NCI-H2107 treated with DMSO at 0.1 percent for 48 hours (cell line): Measurements from ENCODE around the gene PRDM16.
"Not testable (repeated sequence)": the region's sequence is repeated elsewhere in the genome, so short reads cannot be mapped to it uniquely, and the experiment has no call there.

Experiments
- DNase-seq: peaks from one replicate; lab custom pipeline; 2025; ENCODE audit not compliant: unreplicated experiment; lab: John Stamatoyannopoulos, UW

Gene PRDM16

DNA sequence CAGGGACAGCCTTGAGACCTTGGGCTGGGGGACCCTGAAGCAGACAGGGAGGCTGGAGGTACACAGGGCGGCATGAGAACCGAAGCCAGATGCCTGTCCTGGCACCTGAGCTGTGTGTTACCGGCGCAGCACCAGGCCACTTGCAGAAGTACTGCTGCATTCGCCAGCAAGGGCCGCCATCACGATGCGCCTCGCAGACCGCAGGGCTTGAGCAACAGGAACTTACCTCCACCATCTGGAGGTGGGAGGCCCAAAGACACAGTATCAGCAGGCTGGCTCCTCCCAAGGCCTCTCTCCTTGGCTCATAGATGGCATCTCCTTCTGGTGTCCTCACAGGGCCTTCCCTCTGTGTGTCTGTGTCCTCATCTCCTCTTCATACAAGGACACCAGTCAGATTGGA, 90.1 kb downstream of the PRDM16 start:
- no peak for DNase-seq

DNA sequence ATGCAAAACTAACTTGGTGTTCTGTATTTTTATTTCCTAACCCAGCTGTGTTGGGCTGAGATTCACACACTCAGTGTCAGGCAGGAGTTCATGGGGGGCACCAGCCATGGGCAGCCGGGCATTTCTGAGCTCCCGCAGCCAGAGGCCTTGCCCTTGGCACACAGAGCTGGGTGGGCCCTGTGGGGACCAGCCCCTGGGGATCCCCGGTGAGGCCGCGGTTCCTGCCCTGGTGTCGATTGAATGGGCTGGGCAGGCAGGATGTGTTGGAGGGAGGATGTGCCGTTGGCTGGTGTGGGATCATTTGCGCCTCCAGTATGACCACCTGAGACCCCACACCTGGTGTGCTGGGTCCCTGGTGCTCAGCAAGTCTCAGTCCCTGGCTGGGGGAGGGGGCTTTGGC, 91.0 kb downstream of the PRDM16 start:
- no peak for DNase-seq

DNA sequence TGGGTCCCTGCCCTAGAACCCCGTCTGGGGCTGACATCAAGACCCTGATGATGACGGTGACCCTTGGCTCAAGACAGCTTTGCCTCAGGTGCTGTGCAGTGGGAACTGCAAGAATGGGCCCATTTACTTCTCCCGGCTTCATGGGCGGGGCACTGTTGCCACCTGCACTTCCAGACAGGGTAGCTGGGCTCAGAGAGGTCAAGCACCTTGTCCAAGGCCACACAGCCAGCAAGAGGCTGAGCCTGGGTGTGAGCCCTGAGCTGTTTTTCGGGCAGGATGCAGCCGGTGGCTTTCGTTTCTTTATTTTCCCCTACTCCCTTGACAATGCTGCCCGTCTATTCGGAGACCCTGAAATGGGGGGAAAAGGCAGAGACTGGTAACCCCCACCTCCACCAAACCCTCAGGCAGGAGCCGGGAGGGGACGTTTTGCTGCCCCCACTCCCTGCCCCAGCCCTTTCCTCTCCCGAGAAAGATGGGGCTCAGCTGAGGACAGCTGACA, 91.7 kb downstream of the PRDM16 start:
- no peak for DNase-seq

DNA sequence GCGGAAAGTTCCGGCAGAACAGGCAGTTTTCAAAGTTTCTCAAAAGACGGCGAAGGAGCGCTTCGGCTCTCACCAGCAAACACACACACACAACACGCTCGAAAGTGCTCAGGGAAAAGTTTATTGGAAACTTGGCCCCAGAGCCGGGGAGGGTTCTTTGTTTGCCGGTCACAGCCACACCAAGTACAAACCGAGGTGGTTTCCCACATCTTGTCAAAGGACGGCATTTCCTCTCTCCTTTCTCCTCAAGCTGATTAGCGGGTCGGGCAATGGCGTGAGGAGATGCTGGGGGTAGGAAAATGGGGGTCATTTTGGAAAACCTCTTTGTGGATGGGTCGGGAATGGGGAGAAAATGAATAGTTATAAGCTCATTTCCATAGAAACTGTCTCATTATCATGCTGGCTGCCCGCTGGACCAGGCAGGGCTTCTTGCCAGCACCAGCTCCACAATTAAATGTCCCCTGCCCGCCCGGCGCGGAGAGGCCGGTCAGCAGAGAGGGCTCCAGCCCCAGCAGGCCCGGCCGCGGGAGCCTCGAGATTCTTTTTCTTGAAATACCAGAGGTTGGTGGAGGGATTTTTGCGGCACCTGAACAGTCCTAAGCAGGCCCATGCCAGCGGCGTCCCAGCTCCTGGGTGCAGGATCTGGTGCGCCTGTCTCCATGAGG, 92.3 kb downstream of the PRDM16 start:
- no peak for DNase-seq

DNA sequence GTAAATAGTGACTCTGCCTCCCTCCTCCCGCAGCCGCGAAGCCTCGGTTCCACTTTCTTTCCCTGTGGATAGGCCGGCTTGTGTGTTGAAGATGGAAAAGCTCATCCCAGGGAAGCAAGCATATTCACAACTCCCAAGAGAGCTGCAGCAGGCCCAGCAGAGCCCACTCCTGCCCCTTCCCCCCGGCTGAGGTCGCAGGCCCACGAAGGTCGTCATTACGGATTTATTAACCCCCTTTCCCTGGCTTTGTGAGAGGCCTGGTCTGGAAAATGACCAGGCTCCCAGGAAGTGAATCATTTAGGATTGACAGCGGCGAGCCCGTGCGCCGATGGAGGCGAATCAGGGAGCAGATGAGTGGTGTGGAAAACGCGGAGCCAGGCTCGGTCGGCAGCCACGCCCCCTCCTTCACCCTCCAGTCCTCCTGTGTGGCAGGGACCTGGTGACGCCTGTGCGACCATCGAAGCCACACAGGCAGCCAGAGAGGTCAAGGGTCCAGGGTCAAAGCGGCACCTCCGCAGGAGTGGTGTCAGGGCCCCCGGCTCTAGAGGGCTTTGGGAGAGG, 93.4 kb downstream of the PRDM16 start:
- DNase-seq, result no peak

DNA sequence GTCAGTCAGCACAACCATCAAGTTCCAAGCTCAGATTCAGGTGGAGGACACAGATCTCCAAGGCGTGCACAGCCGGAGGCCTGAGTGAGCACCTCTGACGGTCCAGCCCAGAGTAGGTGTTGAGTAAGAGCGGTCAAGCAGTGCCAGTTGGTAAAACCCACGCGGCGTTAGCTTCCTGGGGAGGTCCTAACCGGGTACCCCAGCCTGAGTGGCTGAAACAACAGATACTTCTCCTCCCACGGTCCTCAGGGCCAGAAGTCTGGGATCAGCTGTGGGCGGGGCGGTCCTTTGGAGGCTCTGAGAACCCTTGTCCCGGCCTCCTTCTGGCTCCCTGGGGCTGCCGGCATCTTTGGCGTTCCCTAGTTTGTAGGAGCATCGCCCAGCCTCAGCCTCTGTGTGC, 94.4 kb downstream of the PRDM16 start:
- no peak for DNase-seq

DNA sequence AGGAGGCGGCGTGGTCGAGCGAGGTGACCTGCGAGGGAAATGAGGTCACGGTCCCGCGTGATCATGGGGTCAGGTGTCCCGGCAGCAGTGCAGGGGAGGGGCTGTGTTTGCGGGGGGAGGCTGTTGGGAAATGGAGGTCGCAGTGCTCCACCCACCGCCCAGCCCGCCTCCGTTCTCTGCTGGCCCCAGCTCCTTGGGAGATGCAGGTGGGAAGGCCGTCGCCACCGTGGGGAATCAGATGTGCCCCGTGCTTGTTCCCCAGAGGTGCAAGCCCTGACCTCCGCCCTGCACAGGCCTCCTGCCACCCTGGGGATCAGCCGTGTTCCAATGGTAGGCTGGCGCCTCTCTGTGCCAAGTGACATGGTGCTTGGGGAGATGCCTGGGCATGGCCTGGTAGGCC, 95.7 kb downstream of the PRDM16 start:
- no peak for DNase-seq

DNA sequence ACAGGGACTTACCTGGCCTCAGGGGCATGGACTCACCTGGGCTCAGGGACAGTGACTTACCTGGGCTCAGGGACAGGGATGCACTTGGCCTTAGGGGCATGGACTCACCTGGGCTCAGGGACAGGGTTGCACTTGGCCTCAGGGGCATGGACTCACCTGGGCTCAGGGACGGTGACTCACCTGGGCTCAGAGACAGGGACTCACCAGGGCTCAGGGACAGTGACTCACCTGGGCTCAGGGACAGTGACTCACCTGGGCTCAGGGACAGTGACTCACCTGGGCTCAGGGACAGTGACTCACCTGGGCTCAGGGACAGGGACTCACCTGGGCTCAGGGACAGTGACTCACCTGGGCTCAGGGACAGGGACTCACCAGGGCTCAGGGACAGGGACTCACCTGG, 96.2 kb downstream of the PRDM16 start:
- DNase-seq, result not testable (repeated sequence)

DNA sequence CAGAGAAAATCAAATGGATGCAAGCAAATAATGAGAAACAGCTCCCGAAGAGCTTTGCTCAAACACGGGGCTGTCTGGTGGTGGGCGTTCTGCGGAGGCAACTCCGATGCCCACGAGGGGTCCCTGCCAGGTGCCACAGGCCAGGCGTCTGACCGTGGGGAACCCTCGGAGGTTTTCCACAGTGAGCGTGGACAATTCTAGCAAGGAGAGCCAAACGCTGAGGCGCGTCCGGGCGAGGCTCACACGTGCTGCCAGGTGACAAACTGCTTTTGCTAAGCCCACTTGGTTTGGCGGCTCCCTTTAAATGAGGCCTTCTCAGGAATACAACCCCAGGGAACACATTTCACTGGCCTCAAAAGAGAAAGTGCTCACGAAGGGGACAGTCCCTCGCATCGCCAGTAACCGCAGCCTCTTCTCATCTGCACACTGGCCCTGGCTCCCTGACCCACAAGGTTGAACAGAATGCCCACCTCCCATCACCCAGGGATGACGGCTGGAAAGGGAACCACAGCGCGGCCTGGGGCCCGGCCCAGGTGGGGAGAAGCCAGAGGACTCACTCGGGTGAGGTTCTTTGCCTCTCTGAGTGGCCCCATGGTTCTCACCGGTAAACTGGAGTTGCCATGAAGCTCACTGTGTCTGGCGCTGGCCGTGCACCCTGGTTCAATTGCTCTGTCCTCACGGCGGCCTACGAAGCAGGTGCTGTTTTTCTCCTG, 97.4 kb downstream of the PRDM16 start:
- no peak for DNase-seq

DNA sequence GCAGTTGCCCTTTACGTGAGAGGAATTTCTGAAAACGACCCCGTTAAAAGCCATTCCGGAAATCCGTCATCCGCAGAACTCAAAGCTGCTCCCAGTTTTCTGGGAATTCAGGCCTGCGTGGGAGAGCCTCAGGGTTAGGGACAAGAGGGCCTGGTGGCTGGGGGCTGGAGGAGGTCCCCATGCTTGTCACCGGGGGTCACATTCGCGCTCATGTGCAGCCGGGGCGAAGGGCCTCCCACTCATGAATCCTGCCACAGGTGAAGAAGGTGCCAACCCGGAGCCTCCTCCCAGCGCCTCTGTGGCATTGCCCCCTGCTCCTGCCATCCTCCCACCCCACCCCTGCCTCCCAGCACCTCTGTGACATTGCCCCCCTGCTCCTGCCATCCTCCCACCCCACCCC, 98.3 kb downstream of the PRDM16 start:
- DNase-seq, result no peak

DNA sequence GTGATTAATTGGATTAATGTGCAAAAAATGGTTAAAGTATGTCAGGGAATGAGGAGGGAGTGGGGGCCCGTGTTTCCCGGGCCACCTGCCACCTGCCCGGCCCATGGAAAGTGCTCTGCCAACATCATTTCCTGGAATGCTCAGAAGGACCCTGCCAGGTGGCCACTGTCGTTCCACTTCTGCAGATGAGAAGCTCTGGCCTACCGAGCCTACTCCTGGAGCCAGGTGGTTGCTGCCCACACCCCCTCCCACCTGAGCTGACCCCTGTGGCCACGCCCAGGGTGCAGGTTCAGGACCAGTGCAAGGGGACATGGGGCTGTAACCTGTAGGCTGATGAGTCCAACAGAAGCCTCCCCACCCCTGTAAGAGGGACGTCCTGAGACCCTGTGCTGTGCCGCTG, 99.7 kb downstream of the PRDM16 start:
- no peak for DNase-seq

DNA sequence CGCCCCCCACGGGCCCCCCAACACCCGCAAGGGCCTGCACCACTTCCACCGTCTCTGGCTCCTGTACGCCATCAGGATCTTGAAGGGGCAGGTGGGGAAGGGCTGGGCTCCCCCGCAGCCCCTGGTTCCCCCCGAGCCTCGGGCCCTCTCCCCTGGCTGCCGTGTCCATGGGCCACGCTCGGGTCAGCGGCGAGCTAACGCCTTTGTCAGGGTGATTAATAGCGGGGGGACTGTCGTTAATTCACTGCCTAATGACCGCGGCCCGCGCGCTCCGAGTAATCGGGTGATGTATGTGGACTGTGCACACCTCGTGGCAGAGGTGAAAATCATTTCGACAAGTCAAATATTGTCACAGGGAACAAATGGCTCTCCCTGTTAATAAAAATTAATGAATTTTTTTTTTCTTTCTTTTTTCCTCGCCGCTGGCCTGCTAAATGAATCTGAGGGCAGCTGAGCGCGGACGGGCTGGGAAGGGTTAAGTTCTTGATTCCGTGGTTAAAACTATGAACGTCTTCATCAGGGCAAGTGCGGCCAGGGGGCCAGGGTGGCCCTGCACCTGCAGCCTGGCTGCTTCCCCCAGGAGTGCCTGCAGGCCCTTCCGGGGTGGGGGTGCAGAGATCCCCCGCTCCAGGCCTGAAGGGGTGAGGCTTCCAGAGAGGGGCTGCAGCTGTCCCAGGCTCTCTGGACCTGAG, 100.8 kb downstream of the PRDM16 start:
- DNase-seq, result no peak

DNA sequence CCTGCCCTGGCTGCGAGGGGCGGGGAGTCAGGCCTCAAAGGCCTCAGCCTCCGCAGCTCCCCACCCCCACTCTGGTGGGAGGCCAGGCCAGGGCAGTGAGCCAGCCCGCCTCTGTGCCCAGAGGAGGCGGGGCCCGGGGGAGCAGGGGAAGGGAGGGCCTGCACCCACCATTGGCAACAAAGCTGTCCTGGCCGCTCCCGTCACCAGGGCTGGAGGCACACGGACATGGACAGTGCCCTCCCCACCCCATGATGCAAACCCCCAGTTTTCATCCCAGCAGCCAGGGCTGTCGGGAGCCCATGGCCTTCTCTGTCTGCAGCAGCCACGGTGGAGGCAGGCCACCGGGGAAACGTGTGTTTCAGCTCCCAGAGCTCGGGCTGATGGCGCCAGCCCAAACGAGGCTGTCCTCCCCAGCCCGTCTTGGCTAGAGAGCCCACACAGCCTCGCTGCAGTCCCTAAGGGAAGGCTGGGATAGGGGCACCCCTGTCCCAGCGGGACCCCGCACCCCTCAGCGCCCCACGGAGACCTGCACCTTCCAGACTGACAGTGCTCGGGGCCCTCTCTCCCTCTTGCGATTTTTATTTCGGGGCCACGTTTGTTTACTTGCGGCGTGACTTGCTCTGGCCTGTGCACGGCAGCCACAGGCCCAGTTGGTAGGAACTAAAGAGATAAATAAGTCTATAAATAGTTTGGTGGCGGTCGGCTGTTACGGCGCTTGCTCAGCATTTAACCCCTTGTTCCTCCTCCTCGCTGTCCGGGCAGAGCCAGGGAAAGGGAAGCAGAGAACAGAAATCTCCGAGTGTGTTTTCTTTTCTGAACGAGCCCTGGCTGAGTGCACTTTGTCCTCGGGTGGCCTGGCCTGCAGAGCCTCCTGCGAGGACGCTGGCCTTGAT, 101.8 kb downstream of the PRDM16 start:
- DNase-seq, result no peak

DNA sequence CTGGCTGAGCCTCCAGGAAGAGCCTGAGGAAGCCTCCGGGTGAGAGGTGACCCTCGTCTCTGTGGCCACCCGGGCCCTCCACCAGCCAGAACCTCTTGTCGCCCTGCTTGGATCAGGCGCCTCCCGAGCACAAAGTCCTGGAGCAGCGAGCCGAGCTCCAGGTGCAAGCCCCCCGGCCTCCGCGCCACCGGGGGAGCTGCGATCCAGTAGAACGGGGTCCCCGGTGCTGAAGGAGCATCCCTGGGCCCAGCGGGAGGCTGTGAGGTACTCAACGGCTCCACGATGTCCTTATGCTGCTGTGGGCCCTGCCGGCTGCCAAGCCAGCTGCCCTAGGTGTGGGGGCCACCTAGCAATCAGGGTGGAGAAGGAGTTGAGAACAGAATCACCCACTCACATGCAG, 102.8 kb downstream of the PRDM16 start:
- no peak for DNase-seq

DNA sequence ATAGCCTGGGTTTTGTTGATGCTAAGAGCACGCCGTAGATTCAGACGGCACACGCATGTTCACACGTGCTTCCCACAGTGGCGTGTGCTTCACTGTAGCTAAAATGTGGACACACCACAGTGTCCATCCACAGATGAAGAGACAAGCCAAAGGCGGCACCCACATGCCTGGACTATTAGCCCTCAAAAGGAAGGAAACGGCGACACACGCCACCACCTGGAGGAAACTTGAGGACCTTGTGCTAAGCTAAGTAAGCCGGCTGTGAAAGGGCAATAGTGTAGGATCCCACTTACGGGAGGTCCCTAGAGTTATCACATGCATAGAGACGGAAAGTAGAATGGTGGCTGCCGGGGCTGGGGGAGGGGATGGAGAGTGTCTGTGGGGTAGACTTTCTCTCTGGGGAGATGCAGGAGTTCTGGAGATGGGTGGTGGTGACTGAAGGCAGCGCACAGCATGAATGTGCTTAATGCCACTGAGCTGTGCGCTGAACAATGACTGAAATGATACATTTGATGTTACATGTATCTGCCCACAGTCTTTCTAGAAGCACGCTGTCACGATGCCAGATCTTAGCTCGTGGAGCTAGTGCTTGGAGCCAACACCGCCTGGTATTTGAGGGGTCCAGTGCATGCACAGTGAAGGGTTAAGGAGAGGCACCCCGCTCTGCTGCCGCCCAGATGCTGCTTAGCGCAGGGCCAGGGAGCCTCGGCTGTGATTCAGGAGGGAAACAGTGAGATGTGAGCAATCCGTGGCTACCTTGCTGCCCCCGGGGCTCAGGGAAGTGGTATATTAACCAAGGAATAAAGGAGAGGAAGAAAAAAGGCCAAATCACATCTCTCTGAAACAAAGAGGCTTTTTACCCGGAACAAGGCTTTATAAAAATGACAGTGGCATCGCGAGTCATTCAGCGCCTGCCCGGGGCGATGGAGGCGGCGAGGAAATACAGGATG, 103.7 kb downstream of the PRDM16 start:
- DNase-seq, result no peak

DNA sequence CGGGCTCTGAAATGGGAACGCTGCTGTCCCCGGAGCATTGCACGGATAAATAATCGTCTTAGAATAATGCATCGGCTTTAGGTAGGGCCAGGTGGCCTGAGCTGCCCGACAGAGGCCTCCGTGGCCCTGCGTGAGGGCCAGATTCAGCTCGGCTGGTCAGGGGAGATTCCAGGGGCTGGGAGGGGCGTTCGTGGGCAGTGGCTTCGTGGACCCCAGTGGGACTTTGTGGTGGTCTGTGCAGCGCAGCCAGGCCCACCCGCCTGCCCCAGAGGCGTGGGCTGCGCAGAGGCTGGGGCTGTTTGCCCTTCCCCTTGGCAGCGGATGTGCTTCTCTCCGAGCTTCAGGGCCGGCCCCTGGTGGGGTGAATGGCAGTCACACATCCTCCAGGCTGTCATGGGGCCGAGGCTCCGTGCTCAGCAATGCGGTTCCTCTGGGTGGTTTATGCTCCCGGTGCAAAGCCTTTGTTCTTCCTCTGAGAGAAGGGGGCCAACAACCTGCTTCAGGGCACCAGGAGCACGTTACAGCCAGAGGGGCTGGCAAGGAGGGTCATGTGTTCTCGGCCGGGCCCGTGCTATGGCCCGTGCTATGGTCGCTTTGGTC, 104.5 kb downstream of the PRDM16 start:
- no peak for DNase-seq

DNA sequence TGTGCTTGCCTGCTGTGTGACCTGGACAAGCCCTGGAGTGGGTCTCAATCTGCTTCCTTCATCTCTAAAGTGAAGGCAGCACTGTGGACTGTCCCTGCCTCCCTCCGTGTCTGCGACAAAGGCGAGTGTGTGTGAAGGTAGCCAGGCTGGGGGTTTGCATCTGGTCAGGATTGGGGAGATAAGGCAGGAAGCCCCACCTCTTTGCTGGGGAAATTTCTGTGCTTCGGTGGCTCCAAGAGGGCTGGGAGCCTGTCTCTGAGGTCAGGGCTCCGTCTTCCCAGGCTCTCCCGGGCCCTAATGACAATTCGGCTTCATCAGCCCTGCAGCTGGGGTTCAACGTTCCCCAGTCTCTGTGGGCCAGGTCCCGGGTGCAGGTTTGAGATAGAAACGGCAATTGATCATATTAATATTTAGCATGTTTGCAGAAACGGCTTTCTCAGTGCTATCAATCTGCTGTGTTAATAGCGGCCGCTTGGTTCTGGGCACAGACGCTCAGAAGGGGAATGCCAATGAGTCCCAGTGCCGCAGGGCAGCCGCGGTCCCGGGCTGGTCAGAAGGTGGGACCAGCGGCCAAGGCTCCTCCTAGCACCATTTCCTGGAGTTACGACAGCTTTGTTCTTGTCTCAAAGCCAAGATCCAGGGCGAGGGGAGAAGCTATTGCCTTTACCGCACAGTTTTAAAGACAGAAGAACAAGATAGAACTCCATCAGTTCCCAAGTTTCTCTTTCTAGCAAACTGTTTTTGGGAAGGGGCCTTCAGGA, 105.7 kb downstream of the PRDM16 start:
- DNase-seq, result no peak

DNA sequence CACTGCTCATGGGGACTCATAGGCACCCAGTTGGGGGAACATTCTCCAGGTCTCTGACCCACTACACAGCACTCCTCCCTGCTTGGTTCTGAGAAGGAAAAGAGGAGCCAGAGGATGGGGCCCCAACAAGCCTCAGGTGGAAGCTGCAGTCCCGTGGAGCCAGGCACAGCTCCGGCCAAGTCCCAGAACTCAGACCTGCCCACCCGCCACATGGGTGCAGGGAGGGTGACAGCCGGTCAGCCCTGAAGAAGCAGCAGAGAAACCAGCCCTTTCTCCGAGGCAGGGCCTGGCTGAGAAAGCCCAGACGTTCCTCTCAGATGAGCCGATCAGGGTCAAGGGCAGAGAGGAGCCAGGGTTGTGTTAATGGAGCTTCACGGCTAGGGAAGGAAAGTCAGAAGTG, 106.5 kb downstream of the PRDM16 start:
- DNase-seq, result no peak

DNA sequence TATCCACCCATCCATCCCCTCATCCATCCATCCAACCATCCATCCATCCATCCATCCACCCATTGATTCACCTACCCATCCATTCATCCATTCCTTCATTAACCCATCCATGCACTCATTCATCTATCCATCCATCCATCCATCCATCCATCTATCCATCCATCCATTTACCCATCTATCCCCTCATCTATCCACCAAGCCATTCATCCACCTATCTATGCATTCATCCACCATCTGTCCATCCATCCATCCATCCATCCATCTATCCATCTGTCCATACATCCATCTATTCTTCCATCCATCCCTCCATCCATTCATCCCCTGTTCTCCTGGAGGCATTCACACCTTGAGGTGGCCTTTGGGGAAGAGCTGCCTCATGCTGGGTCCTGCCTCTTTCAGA, 107.0 kb downstream of the PRDM16 start:
- no peak for DNase-seq
